Breast epithelium (tissue), 3 donors: ENCODE results near the gene WBP1L.

Experiments
- POLR2A ChIP-seq: fragments of 450-650 bp; IDR thresholded peaks from one replicate; pipeline ENCODE4 v1.6.1; 2016; ENCODE audit warnings: antibody characterized with exemption, mild to moderate bottlenecking, moderate library complexity
- POLR2AphosphoS5 ChIP-seq, 3 donors: sonication (generic); formaldehyde crosslinking; IDR thresholded peaks; one replicate each; pipeline ENCODE4 v1.6.1; 2017; ENCODE audit warnings: antibody characterized with exemption in 3 of 3
- TF ChIP-seq, protein P1 (sequence below), 3 donors: fragments of 450-650 bp; IDR thresholded peaks; one replicate each; pipeline ENCODE4 v1.5.1; 2016 to 2017; ENCODE audit warnings: antibody characterized with exemption in 3 of 3, mild to moderate bottlenecking in 3 of 3, moderate library complexity in 3 of 3

DNA sequence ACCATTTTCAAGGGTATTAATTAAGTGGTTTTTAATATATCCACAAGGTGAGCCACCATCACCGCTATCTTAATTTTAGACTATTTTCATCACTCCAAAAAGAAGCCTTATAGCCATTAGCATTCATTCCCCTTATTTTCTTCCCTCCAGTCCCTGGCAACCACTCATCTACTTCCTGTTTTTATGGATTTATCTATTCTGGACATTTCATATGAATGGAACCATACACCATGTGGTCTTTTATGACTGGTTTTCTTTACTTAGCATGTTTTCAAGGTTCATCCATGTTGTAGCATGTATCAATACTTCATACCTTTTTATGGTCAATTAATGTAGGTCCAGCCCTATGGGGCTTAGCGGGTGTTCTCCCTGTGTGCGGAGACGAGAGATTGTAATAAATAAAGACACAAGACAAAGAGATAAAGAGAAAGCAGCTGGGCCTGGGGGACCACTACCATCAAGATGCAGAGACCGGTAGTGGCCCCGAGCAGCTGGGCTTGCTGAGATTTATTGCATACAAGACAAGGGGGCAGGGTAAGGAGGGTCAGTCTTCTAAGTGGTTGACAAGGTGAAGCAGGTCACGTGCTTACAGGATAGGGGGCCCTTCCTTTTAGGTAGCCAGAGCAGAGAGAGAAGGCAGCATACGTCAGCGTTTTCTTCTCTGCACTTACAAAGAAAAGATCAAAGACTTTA lies 14.6 kb downstream of the WBP1L start:
- TF ChIP-seq, protein P1, sequence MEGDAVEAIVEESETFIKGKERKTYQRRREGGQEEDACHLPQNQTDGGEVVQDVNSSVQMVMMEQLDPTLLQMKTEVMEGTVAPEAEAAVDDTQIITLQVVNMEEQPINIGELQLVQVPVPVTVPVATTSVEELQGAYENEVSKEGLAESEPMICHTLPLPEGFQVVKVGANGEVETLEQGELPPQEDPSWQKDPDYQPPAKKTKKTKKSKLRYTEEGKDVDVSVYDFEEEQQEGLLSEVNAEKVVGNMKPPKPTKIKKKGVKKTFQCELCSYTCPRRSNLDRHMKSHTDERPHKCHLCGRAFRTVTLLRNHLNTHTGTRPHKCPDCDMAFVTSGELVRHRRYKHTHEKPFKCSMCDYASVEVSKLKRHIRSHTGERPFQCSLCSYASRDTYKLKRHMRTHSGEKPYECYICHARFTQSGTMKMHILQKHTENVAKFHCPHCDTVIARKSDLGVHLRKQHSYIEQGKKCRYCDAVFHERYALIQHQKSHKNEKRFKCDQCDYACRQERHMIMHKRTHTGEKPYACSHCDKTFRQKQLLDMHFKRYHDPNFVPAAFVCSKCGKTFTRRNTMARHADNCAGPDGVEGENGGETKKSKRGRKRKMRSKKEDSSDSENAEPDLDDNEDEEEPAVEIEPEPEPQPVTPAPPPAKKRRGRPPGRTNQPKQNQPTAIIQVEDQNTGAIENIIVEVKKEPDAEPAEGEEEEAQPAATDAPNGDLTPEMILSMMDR (IDR thresholded peaks at IDR 0.05): no peak
- no peak for TF ChIP-seq POLR2A
- TF ChIP-seq POLR2AphosphoS5 (IDR thresholded peaks at IDR 0.05): no peak
